D721Med (cell line): Measurements from ENCODE around the gene WFS1.

Source experiments
- DNase-seq: peaks from one replicate; pipeline ENCODE4 v3.0.0; 2011; ENCODE audit warnings: low spot score; ENCODE audit not compliant: insufficient read length
- FAIRE-seq: peaks from 2 replicates; lab custom pipeline; 2011; peaks lifted over from hg19 to GRCh38; lab: Jason Lieb, UNC
- CTCF ChIP-seq: IDR thresholded peaks from 2 replicates; pipeline ENCODE4 v1.5.1; 2012; ENCODE audit warnings: mild to moderate bottlenecking, control low read depth; ENCODE audit not compliant: insufficient read depth; ENCODE audit errors: missing control alignments

The WFS1 gene

GRCh38 chr4:6325788-6326290, 56.2 kb downstream of the WFS1 start:
- TF ChIP-seq CTCF = no peak
- no peak for DNase-seq
- FAIRE-seq = no peak

- no peak for DNase-seq
- no peak for FAIRE-seq
- TF ChIP-seq CTCF = no peak
Measured at GRCh38 chr4:6326312-6327060, 56.8 kb downstream of the WFS1 start.

- FAIRE-seq (no peak), DNase-seq (peak; percentile 82)
- peak; percentile 76 for TF ChIP-seq CTCF
Measured at GRCh38 chr4:6327220-6327917, 57.7 kb downstream of the WFS1 start.

GRCh38 chr4:6328526-6328925, 58.9 kb downstream of the WFS1 start:
- no peak for FAIRE-seq
- TF ChIP-seq CTCF = no peak

GRCh38 chr4:6329478-6330383, 60.1 kb downstream of the WFS1 start:
- no peak for TF ChIP-seq CTCF
- DNase-seq (no peak), FAIRE-seq (no peak)

More at GRCh38 chr4:6328526-6328925, 58.9 kb downstream of the WFS1 start:
- no peak for DNase-seq

- no peak for TF ChIP-seq CTCF
- DNase-seq (no peak), FAIRE-seq (no peak)
Measured at GRCh38 chr4:6330384-6330767, 60.7 kb downstream of the WFS1 start.
